ENCODE measurements around the gene KIF2A.
"Not testable (repeated sequence)": the region's sequence is repeated elsewhere in the genome, so short reads cannot be mapped to it uniquely, and the experiment has no call there.

The KIF2A gene

DNA sequence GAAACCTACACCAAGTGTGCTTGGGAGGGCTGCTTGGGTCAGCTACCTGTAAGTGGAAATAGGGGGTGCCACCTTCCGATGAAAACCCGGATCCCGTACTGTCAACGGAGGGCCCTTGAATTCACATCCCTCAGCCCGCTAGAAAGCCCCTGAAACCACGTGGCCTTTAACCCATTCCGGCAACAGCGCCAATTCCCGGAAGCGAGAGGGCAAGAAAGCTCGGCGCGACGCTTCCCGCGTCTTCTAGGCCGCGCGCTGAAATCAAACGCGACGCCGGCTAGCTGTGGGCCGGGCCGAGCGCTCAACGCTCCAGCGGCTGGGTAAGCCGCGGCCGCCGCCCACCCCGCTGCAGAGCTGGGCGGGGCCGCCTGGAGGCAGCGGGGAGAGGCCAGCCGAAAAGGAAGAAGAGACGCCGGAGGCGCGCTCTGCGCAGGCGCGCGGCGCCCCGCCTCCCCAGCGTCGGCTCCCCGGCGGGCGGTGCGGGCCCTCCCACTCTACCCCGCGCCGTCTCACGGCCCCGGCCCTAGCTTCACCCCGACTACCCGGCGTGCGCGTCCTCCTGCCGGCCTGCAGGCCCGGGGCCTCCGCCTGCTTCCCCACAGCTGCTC, at the start of gene KIF2A:
Gene KIF2A, plus strand, starts transcription at position 492 of the 608 bp plus-strand sequence. CDS start 267 bp downstream, outside the sequence.
- peak; percentile 86 to 89 for DNase-seq

DNA sequence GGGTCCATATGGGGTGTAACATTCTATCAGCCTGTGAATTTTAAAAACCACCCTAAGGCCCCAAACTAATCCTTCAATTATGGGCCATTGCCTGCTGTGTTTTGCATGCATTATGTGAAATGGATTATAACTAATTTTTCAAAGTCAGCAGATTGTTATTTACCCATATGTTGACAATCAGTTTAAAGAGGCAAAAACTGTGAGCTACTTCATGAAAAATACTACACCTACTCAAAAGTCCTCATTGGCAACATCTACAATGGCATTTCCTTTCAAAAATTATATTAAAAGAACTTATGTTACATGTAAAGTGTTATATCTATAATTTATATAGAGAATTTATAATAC, 49.0 kb upstream of the KIF2A start:
- DNase-seq: no peak

- no peak for DNase-seq
Observed at GRCh38 chr5:62258654-62259053, 47.4 kb upstream of the KIF2A start.

GRCh38 chr5:62259699-62260250, 46.2 kb upstream of the KIF2A start:
- DNase-seq: no peak

DNA sequence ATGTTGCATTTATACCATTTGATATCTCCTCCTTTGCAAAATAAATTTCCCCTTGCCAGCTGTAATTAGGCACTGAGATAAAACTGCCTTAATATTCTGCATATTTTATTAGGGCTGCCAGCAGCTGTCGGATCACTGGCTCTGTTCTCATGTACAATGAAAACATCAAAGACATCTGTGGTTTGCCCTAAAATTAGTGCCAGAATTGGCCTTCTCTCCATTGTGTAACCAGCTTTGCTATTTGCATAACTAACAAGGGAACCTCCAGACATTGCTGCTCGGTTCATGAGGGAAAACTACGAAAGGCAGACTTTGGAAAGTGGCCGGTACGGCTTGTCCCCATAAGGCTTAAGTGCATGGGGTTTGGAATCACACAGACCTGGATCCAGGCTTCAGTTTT, 45.5 kb upstream of the KIF2A start:
- no peak for DNase-seq

DNA sequence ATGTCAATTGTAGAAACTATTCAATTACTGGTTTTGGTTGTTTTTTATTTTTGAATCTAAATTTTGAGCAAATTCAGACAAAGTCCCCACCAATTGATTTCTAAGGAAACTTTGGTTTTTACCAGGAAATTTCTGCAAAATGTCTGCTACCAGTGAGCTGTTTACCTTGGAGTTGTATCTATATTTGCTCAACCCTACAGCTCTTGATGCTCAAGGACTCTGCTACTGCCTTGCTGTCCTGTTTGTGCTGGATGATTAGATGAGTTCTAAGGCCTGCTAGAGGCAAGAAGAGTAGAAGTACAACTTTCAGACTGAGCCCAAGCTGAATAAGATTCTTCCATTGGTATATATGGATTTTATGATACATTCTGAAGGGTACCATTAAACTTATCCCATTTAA, 42.6 kb upstream of the KIF2A start:
- no peak for DNase-seq

DNA sequence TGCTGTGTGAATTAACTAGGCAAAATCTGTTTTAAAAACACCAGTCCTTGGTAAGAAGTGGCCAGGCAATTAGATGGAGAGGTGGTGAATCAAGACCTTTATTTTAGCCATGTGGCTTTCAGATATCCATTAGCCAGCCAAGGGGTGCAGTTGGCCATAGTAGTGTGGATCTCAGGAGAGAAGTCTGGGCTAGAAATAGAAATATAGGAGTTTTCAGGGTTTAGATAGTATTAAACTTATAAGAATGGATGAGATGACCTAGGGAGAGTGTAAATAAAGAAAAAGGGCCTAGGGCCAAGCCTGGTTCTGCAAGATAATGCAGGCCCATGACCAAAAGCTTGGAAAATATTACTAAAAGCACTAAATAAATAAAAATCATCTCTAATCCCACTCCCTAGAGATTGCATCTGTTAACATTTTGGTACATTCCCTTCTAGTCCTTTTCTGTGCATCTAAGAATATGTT, 40.3 kb upstream of the KIF2A start:
- DNase-seq: no peak

GRCh38 chr5:62266573-62266972, 39.4 kb upstream of the KIF2A start:
- DNase-seq: no peak

- no peak for DNase-seq
Observed at GRCh38 chr5:62268234-62268633, 37.8 kb upstream of the KIF2A start.

DNA sequence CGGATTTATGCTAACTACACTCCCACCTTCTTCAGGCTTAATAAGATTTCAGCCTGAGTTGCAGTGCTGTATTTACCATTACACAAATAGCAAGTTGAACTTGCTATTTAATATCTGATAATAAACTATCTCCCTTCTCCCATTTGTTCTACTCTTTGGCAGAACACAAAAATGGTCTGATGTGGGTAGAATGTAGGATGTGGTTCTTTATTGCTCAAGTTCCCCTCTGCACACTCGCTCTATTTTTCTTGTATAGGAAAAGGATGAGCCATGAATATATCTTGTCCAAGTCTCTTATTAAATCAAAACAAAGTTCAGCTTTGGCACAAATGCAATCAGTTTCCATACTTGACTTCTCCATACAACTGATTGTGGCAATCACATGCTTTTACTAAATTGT, 37.2 kb upstream of the KIF2A start:
- peak; percentile 1 to 35 for DNase-seq

DNA sequence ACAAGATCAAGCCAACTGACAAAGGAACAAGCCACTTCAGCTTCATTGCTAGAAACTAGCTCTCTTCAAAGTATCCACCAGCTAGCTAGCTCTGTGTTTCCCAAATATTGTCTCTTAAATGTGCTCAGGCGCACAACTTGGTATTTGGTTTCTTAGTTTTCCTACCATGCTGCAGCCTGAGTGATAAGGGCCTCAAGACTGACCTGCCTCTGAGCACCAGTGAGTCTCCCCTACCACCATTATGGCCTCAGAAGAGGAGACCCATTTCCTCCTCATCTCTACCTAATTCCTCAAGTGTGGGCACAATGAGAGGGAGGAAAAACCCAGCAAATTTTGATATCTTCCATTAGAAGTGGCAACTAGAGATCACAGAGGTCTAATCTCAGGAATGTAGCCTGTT, 34.6 kb upstream of the KIF2A start:
- no peak for DNase-seq

- no peak for DNase-seq
Observed at GRCh38 chr5:62271870-62272269, 34.1 kb upstream of the KIF2A start.

DNA sequence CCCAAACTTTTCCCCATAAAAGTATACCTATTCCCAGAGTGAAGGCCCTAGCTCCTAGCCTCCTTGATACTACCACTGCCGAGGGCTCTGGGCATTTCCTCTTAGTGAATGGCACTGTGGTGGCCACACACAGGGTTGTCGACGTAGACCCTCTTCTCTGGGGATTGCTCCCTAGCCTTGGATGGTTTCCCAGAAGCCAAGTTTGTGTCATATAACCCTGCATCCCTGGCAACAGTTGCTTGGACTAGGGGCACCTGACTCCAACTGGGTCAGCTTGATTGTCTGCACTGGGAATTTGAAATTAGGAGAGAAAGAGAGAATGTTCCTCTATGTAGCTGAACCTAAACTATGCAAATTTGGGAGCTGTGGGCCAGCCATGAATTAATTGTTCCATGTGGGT, 32.3 kb upstream of the KIF2A start:
- no peak for DNase-seq

DNA sequence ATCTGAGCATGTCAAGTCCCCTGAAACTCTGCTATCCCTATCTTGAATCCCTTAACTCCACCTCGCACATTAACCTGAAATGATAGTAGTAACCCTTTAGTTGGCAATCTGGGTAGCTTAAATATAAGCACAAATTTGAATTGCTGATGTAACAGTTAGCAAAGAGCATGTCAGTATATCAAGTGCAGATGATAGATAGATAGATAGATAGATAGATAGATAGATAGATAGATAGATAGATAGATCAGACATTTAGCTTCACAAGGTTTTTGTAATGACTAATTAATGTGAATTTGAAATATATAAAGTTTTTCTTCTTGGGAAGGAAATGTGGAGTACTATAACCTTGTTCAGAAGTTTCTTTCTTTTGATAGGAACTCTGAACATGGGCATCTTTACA, 30.4 kb upstream of the KIF2A start:
- DNase-seq: no peak

DNA sequence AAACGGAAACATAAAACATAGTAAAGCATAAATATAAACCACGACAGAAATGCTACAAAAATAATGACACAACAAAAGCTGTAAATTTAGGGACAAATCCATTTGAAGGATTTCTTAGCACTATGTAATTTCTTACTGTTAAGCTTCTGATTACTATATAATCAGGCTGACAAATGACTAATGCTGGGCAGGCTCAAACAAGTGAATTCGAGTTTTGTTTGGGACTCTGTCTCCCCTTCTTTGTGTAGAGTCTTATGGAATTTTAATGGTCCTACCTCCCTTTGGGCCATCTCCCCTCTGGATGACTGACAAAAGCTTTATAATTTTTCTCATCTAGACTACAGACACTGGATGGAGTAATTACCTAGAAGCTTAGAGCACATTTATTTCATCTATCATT, 24.6 kb upstream of the KIF2A start:
- DNase-seq: no peak

- no peak for DNase-seq
Observed at GRCh38 chr5:62282064-62282463, 23.9 kb upstream of the KIF2A start.

GRCh38 chr5:62283005-62283404, 23.0 kb upstream of the KIF2A start:
- no peak for DNase-seq

GRCh38 chr5:62283861-62284260, 22.1 kb upstream of the KIF2A start:
- no peak for DNase-seq

DNA sequence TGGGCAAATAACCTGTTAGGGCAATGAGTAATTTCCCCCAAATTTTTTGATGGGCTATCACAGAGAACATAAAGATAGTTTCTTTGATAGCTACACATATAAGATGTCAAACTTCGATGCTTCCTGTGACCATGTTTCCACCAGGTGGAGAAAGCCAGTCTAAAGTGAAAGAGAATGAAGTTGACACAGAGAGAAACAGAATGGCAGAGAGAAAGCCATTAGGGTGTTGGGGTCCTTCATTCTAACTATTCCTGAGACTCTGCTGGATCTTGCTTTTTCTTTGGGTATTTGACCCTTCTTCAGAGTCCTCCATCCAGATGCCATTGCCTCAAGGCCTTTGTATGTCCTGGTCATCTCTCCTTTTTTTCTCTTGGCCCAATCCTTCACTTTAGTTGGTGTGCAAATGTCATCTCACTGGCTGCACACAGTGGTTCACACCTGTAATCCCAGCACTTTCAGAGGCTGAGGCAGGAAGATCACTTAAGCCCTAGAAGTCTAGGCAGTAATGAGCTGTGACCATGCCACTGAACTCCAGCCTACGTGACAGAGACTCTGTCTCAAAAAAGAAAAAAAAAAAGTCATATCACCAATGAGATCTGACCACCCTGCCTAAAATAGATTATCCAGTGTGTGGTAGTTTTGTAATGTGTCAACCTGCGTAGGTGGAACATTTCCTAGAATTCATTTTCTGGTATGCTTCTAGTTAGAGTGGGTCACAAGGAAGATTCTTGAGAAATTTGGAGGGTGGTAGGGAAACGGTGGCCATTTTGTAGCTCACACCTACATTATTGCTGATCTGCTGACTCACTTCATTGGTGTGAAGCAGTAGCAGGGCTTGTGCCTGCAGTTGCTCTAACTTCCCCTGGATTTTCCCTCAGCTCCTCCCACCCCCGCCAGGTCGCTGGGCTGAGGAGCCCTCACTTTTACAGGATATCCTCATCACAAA, 20.8 kb upstream of the KIF2A start:
- DNase-seq: no peak

- no peak for DNase-seq
Observed at GRCh38 chr5:62286834-62287233, 19.2 kb upstream of the KIF2A start.

DNA sequence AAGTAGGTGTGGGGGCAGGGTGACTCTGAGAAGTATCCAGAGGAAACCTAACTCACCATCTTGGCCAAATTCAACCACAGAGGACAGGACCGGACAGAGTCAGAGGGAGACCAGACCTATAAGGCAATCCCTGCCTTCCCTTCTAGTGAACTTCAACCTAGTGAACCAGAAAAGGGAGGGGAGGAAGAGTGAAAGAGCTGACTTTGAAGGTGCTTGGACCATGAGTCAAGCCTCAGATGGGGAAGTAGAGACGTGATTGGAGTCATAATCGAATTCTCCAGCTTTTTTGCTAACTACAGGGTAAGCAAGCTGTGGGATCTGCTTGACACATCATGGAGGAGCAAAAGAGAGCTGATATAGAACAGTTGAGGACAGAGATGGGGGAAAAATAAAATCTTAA, 18.8 kb upstream of the KIF2A start:
- DNase-seq: no peak

- no peak for DNase-seq
Observed at GRCh38 chr5:62288118-62288517, 17.9 kb upstream of the KIF2A start.

- DNase-seq: no peak
Observed at GRCh38 chr5:62289813-62290212, 16.2 kb upstream of the KIF2A start.

GRCh38 chr5:62291829-62292228, 14.2 kb upstream of the KIF2A start:
- DNase-seq: not testable (repeated sequence)

Data from AML-193 (cell line).